IPS DF 6.9 (cell line): Measurements from ENCODE around the gene SSC5D.

Experiments used
- DNase-seq: peaks from one replicate; pipeline ENCODE4 v3.0.0-alpha.2; 2013; ENCODE audit warnings: low read depth, low spot score
- H3K27ac ChIP-seq: one replicate; pipeline ENCODE4 v1.5.1; 2013; ENCODE audit warnings: low read length, control low read depth
- H3K27me3 ChIP-seq: 2 replicates; pipeline ENCODE4 v1.6.1; 2013; ENCODE audit warnings: mild to moderate bottlenecking, low read length; ENCODE audit not compliant: control insufficient read depth, insufficient read depth
- H3K36me3 ChIP-seq: 2 replicates; pipeline ENCODE4 v1.6.1; 2013; ENCODE audit warnings: low read length; ENCODE audit not compliant: control insufficient read depth, insufficient read depth
- H3K4me1 ChIP-seq: 2 replicates; pipeline ENCODE4 v1.6.1; 2013; ENCODE audit warnings: low read length; ENCODE audit not compliant: control insufficient read depth, insufficient read depth
- H3K4me3 ChIP-seq: 2 replicates; pipeline ENCODE4 v1.5.1; 2013; ENCODE audit warnings: mild to moderate bottlenecking, low read length
- H3K9me3 ChIP-seq: 2 replicates; pipeline ENCODE4 v1.6.1; 2013; ENCODE audit warnings: low read length, inconsistent platforms; ENCODE audit not compliant: control insufficient read depth, insufficient read depth
- WGBS: extraction: QIAGEN DNeasy Blood & Tissue Kit; methylation state at CpG from one replicate; pipeline ENCODE4 v1.1.7; 2013; ENCODE audit warnings: mixed read lengths, missing lambda C conversion rate; ENCODE audit not compliant: insufficient read length, insufficient coverage; 5-methylcytosine and 5-hydroxymethylcytosine counted together

SSC5D gene

DNA sequence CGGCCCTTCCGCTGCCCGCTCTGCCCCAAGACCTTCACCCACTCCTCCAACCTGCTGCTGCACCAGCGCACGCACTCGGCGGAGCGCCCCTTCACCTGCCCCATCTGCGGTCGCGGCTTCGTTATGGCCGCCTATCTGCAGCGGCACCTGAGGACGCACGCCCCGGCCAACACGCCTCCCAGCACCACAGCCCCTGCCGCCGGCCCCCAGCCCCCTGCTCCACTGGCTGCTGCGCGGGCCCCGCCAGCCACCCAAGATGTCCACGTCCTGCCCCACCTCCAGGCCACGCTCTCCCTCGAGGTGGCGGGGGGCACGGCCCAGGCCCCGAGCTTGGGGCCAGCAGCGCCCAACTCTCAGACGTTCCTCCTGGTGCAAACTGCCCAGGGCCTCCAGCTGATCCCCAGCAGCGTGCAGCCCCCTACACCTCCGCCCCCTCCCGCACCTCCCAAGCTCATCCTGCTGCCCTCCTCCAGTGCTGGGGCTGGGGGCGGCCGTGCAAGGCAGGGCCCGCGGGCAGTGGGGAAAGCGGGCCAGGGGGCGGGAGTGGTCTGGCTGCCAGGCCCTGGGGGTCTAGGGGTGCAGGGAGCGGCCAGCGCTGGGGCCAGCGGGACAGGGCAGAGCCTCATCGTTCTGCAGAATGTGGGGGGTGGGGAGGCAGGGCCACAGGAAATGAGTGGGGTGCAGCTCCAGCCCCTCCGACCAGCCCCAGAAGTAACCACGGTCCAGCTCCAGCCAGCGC is 5.1 kb upstream of the SSC5D start:
- no CpG with 5 or more reads among the region's 47 CpGs for WGBS
- H3K4me1 ChIP-seq: peaks cover 12% of the 10 kb centered on the region
- H3K9me3 ChIP-seq: no peaks in the 10 kb centered on the region
- DNase-seq: no peak
- no peak overlapping the region for H3K27ac ChIP-seq
- H3K36me3 ChIP-seq: peaks cover 5% of the 10 kb centered on the region; the same call in 1 of the 2 replicates
- H3K4me3 ChIP-seq: no peak overlapping the region
- no peaks in the 10 kb centered on the region for H3K27me3 ChIP-seq

DNA sequence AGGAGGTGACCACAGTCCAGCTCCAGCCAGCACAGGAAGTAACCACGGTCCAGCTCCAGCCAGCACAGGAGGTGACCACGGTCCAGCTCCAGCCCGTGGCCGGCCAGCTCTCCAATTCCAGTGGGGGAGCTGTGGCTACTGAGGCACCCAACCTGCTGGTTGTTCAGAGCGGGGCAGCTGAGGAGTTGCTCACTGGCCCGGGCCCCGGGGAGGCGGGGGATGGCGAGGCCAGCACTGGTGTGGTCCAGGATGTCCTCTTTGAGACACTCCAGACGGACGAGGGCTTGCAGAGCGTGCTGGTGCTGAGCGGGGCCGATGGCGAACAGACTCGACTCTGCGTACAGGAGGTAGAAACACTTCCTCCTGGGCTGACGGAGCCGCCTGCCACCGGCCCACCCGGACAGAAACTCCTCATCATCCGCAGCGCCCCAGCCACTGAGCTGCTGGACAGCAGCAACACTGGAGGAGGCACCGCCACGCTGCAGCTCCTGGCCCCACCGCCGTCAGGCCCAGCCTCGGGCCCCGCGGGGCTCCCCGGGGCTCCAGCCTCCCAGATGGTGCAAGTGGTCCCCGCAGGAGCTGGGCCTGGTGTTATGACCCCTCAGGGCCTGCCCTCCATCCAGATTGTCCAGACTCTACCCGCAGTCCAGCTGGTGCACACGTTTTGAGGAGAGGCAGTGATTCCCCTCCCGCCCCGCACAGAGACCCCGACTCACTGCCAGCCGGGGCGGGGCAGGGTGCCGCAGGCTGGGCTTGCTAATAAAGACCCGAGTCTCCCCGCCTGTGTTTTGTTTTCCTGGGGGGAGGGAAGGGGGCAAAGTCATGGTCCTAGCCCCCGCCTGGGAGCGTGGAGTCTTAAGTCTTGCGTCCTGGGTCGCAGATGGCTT is 4.3 kb upstream of the SSC5D start:
- Histone ChIP-seq H3K27me3 (no peaks in the 10 kb centered on the region), H3K4me1 (peaks cover 12% of the 10 kb centered on the region), H3K27ac (no peak overlapping the region), H3K36me3 (peaks cover 5% of the 10 kb centered on the region; the same call in 1 of the 2 replicates), H3K4me3 (peak overlapping the region; percentile 57; the same call in 1 of the 2 replicates), H3K9me3 (no peaks in the 10 kb centered on the region)
- WGBS: no CpG with 5 or more reads among the region's 46 CpGs
- no peak for DNase-seq

DNA sequence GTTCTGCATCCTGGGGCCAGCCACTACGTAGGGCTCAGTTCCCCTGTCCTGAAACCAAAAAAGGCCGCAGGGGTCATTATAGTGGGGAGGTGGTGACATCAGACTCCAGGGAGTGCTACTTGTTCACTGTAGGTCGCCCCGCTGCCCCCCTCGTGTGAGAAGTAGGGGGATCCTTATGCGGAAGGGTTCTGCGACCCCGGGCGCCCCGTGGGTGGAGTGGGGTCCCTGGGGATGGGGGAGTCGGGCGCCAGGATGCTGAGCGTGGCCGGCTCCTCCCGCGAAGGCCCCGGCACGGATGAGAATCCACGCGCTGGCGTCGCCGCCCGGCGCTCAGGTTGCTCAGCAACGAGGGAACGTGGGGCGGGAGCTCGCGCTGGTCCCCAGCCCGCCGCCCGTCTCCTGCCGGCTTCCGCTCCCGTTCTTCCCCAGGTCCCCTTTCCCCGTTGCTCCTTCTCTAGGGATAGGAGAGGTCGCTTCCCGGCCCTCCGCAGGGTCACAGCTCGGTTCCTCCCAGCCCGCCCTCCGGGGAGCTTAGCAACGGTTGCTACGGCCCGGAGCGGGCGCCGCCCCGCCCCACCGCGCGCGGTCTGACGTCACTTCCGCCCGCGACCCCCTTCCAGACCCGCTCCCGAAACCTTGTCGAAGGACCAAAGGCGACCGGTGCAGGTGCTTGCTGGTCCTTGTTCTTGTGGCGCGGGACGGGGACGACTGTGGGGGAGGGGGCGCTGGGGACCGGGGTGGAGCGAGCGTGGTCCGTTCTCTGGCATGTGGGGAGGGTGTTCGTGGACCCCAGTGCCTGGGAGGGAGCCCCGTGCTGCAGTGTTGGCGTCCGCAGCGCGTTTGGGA is 3.4 kb upstream of the SSC5D start, which contains the start of gene NAT14:
NAT14 (plus strand) TSS at position 596 of the 846 bp plus-strand sequence. CDS start 521 bp downstream, outside the sequence.
- Histone ChIP-seq H3K27ac (no peak within 1 kb of the TSS), H3K36me3 (peaks cover 5% of the 10 kb centered on the region; the same call in 1 of the 2 replicates), H3K27me3 (no peaks in the 10 kb centered on the region), H3K4me1 (peaks cover 19% of the 10 kb centered on the region), H3K9me3 (no peaks in the 10 kb centered on the region), H3K4me3 (peak within 1 kb of the TSS; percentile 57; the same call in 1 of the 2 replicates)
- no CpG with 5 or more reads among the region's 78 CpGs for WGBS
- DNase-seq: no peak

DNA sequence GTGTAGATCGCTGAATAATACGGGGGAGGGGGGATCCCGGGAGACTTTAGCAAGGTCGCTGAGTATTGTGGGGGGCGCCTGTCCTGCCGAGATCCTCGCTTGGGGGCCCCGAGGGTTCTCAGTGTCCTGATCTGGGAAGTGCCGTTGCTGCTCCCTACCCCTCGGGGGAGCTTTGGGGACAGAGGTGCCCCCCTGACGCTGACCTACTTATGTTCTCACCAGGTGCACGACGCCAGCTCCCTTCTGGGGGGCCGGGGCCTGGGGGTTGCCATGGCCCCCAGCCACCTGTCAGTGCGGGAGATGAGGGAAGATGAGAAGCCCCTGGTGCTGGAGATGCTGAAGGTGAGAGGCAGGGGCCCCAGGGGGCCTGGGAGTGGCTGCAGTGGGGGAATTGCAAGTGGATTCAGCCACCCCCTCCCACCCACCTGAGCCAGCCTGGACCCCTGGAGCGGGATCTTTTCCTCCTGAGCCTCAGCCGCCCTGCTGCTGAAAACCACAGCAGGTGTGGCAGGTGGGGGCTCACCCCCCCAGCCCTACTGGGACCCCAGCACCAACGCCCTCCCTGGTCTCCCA is 2.7 kb upstream of the SSC5D start:
- peaks cover 19% of the 10 kb centered on the region for H3K4me1 ChIP-seq
- no peaks in the 10 kb centered on the region for H3K27me3 ChIP-seq
- no peak for DNase-seq
- H3K27ac ChIP-seq: no peak overlapping the region
- H3K36me3 ChIP-seq: peaks cover 5% of the 10 kb centered on the region; the same call in 1 of the 2 replicates
- no CpG with 5 or more reads among the region's 18 CpGs for WGBS
- peak overlapping the region; percentile 57; the same call in 1 of the 2 replicates for H3K4me3 ChIP-seq
- no peaks in the 10 kb centered on the region for H3K9me3 ChIP-seq

DNA sequence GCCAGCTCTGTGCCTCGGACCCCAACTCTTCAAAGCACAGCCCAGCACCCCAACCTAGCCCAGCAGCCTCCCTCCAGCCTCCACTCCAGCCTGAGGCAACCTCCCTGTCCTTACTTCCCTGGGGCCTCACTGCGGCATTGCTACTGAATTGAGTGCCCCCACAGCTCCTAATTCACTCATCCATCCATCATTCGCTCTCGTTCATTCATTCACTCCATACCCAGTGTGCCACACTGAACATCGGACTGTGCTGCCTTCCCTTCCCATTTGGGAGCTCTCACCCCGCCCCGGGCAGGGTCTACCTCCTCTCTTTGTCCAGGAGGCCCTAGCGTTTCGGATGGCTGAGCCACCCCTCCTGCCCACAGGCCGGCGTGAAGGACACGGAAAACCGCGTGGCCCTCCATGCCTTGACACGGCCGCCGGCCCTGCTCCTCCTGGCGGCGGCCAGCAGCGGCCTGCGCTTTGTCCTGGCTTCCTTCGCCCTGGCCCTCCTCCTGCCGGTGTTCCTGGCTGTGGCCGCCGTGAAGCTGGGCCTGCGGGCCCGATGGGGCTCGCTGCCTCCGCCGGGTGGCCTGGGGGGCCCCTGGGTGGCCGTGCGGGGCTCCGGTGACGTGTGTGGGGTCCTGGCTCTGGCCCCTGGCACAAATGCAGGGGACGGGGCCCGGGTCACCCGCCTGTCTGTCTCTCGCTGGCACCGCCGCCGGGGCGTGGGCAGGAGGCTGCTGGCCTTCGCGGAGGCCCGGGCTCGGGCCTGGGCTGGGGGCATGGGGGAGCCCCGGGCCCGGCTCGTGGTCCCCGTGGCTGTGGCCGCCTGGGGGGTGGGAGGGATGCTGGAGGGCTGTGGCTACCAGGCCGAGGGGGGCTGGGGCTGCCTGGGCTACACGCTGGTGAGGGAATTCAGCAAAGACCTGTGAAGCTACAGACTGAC is 1.9 kb upstream of the SSC5D start:
- Histone ChIP-seq H3K4me3 (no peak overlapping the region), H3K27me3 (no peaks in the 10 kb centered on the region), H3K27ac (no peak overlapping the region), H3K36me3 (peaks cover 5% of the 10 kb centered on the region; the same call in 1 of the 2 replicates), H3K4me1 (peaks cover 18% of the 10 kb centered on the region), H3K9me3 (no peaks in the 10 kb centered on the region)
- no peak for DNase-seq
- WGBS: no CpG with 5 or more reads among the region's 53 CpGs

DNA sequence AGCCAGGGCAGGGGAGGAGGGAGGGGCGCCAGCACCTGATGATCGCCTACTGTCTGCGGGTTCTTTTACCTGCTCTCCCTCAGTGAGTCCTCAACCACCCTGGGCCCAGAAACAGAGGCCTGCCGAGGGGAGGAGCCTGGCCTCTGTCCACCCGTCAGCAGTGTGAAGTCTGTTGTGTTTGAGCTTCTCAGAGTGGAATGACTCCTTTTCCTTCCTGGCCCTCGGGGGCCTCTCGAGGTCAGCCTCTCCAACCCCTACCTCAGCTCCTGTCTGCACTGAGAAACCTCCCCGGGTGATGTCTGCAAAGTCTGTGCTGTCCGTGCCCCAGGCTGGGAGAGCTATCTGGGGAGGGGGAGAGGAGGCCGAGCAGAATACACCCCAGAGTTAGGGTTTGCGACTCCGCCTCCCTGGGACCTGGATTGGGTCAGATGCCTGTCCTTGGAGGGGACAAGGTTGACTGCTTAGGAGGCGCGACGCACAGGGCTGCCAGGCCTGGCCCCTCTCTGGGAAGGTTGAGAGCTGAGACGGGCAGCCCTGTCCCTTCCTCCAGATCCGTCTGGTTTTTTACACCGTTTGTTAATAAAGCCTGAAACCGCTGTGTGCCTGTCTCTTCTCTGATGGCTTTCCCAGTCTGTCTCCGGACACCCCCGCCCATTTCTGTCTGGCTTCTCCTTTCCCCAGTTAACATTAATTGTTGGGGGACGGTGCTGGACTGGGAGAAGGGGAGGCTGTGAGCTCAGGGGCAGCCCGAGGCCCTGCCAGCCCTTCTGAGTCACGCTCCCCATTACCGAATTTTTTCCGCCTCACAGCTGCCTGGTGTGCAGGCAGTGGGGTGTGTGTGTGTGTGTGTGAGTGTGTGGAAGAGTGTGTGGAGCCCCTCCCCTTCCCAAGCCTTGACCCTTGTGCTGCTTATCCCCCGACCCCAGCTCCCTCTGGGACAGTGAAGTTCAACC is 989 bp upstream of the SSC5D start:
- no CpG with 5 or more reads among the region's 27 CpGs for WGBS

DNA sequence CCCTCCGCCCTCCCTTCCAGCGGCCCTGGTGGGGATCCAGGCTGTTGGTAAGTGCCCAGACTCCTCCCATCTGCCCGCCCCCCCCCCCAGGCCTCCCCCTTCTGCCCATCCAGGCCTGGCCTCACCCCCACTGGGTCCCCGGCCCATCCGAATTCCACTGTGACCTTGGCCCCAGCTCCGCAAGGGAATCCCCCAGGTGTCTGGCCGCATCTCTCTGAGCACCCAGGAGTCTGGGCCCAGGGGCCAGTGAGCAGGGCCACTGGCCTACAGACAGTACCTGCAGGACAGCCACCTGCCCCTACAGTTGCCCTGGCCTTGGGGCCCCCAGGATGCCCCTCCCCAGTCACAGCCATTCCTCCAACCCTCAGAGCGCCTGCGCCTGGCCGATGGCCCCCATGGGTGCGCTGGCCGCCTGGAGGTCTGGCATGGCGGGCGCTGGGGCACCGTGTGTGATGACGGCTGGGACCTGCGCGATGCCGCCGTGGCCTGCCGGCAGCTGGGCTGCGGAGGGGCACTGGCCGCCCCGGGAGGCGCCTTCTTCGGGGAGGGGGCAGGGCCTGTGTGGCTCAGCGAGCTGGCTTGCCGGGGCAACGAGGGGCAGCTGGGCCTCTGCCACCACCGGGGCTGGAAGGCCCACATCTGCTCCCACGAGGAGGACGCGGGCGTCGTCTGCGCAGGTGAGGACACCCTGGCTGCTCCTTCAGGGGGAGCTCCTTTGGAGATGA is 912 bp downstream of the SSC5D start:
- H3K27me3 ChIP-seq: no peaks in the 10 kb centered on the region
- H3K4me1 ChIP-seq: peaks cover 13% of the 10 kb centered on the region
- no peak overlapping the region for H3K27ac ChIP-seq
- no CpG with 5 or more reads among the region's 36 CpGs for WGBS
- H3K36me3 ChIP-seq: no peaks in the 10 kb centered on the region; the same call in 1 of the 2 replicates
- no peak overlapping the region for H3K4me3 ChIP-seq
- H3K9me3 ChIP-seq: no peaks in the 10 kb centered on the region
- no peak for DNase-seq

More for the DNA sequence above, 989 bp upstream of the SSC5D start:
- Histone ChIP-seq H3K27ac (no peak overlapping the region), H3K27me3 (no peaks in the 10 kb centered on the region), H3K9me3 (no peaks in the 10 kb centered on the region), H3K4me1 (peaks cover 15% of the 10 kb centered on the region), H3K36me3 (peaks cover 5% of the 10 kb centered on the region; the same call in 1 of the 2 replicates), H3K4me3 (no peak overlapping the region)
- no peak for DNase-seq
